GM12865 (cell line): ENCODE results near the gene PTPRM.

Source experiments
- DNase-seq: peaks from one replicate; pipeline ENCODE4 v3.0.0; 2010; ENCODE audit warnings: low read depth
- H3K4me3 ChIP-seq: 2 replicates; pipeline ENCODE4 v1.5.1; 2011; ENCODE audit warnings: mild to moderate bottlenecking, low read depth, low read length, control low read depth
- CTCF ChIP-seq: IDR thresholded peaks from 2 replicates; pipeline ENCODE4 v1.5.1; 2011; ENCODE audit warnings: low read length, control low read depth, low read depth, inconsistent platforms; ENCODE audit not compliant: insufficient read depth; ENCODE audit errors: missing control alignments

Gene PTPRM

DNA sequence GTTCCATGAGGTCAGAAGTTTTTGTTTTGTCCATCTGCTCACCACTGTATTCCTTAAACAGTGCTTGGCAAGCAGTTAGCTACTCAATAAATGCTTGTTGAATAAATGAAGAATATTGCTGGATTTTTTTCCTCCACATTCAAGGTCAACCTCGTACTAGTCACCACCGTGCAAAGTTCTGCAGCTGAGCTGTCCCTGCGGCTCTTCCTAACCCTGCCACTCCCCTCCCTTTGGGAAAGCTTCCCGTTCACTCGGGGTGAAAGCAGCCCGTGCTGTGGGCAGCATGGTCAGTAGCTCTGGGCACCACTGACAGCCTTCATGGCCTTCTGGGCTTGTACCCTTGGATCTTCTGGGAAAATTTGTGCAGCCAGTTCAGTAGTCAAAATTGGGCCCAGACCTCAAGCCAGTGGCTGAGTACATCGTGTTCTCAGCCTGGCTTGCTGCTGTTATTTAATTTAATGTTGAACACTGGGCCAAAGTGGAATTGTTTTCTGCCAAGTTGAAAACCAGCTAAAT lies 572.8 kb downstream of the PTPRM start:
- H3K4me3 ChIP-seq: no peak overlapping the region
- no peak for DNase-seq
- no peak for TF ChIP-seq CTCF

GRCh38 chr18:8140841-8141501 lies 573.9 kb downstream of the PTPRM start:
- no peak for TF ChIP-seq CTCF
- no peak overlapping the region for H3K4me3 ChIP-seq
- no peak for DNase-seq

DNA sequence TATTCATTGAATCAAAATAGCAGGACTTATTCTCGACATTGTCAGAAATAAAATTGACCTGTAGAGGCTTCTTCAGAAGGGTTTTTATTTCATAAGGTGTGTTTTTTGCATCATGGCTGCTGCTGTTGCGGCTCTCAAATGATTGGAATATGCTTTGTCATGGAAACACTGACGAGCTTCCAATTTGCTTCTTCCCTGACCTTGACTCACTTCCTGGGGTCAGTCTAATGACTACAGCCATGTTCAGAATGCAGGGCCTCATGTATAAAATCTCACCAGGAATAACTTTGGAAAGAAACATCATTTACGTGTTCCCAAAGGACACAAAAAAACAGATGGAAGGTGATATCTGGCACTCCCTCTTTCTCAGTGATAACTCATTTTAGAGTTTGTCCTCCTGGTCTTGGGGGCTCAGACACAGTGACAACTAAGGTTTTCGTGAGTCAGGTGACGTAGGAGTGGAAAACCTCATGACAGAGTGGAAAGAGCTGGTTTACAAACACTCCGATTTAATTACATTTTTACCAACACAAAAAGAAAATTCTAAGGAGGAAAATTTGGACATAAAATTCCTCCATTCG lies 575.1 kb downstream of the PTPRM start:
- no peak for DNase-seq
- TF ChIP-seq CTCF: no peak
- no peak overlapping the region for H3K4me3 ChIP-seq

GRCh38 chr18:8142932-8143331 lies 575.8 kb downstream of the PTPRM start:
- DNase-seq: no peak
- no peak for TF ChIP-seq CTCF
- H3K4me3 ChIP-seq: no peak overlapping the region

- DNase-seq: no peak
- no peak overlapping the region for H3K4me3 ChIP-seq
- TF ChIP-seq CTCF: no peak
These were observed 584.1 kb downstream of the PTPRM start for GRCh38 chr18:8151181-8151580.

DNA sequence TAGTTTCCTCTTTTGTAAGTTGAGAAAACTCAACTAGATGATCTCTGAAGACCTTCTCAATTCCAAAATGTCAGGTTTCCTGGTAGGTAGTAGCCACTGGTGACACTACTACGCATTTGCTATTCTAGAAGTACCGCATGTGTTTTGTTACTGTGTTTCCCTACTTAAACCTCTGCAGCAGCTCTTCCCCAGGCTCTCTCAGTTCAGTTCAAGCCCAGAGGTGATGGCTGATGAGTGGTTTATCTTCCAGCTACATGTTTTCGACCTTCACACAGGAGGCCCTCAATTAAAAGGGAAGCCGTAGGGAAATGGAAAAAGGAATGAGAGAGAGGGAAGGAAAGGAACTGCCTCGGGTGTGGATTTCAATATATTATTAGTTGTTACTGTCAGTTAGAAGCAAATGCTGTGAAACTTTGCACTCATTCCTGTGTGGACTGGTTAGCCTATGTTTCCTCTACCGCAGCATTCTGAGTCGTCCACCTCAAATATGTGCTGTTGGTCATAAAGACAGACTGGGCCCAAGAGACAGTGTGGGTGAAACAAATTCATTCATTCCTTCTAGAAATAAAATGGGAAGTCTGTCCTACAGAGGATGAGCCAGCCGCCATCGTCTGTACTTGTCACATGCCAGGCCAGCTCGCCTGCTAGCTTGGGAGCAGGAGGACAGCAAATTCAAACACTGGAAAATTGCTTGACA lies 586.9 kb downstream of the PTPRM start:
- TF ChIP-seq CTCF: no peak
- H3K4me3 ChIP-seq: no peak overlapping the region

More for the DNA sequence above, 586.9 kb downstream of the PTPRM start:
- DNase-seq: no peak
